Measurements from ENCODE around the gene KIRREL3.

GRCh38 chr11:126920833-126921232, 79.7 kb downstream of the KIRREL3 start:
- TF ChIP-seq NFYB (IDR thresholded peaks at IDR 0.05; ENCODE audit: extremely low read depth, insufficient read length) (no peak), FOXK2 (conservative IDR thresholded peaks at IDR 0.05 in 1 of 2, IDR thresholded peaks at IDR 0.05 in 1 of 2; ENCODE audit: low read depth in 2 of 2) (no peak)

All from K562 (cell line).